ENCODE measurements around the gene CDSN. TPM values are rescaled to one million over a fixed set of nuclear protein-coding genes. Genes with fewer than 3 reads are reported as not detected.
"Not testable (repeated sequence)": the region's sequence is repeated elsewhere in the genome, so short reads cannot be mapped to it uniquely, and the experiment has no call there.

CDSN gene
- total and polyA plus RNA-seq, 2 donors (not counting 3 experiments of a cell fraction or from before 2014, with no cell fraction given) = not detected

- intact Hi-C loops (cut with micrococcal nuclease) = no loop called here
- Histone ChIP-seq H3K4me2 (ENCODE audit: insufficient read depth, low read length) (no peak overlapping the region), H3K79me2 (ENCODE audit: control insufficient read depth, insufficient read depth, low read length) (no peaks in the 10 kb centered on the region), H3K9me1 (replicated peaks; ENCODE audit: control insufficient read depth, extremely low read depth, insufficient read depth, low read length) (no peaks in the 10 kb centered on the region), H3K27me3 (ENCODE audit: control insufficient read depth in 2 of 2, insufficient read depth in 2 of 2, low read length in 2 of 2) (no peaks in the 10 kb centered on the region), H3K9me3 (replicated peaks; ENCODE audit: control insufficient read depth, insufficient read depth, low read length) (no peaks in the 10 kb centered on the region), H4K20me1 (replicated peaks; ENCODE audit: control insufficient read depth, extremely low read depth, insufficient read depth, low read length) (no peaks in the 10 kb centered on the region), H2AFZ (ENCODE audit: low read depth, low read length) (no peak overlapping the region), H3K4me3 (replicated peaks in 1 of 3; ENCODE audit: insufficient read depth in 1 of 3, low read depth in 1 of 3, low read length in 3 of 3) (no peak overlapping the region), H3K27ac (ENCODE audit: insufficient read depth, low read depth, low read length) (no peak overlapping the region), H3K4me1 (ENCODE audit: control insufficient read depth, extremely low read depth, insufficient read depth, low read length) (no peaks in the 10 kb centered on the region), H3K36me3 (ENCODE audit: control insufficient read depth in 2 of 2, extremely low read depth in 1 of 2, insufficient read depth in 2 of 2, low read length in 2 of 2) (no peaks in the 10 kb centered on the region), H3K9ac (replicated peaks; ENCODE audit: extremely low read depth, insufficient read depth, low read length) (no peak overlapping the region)
- no peak for TF ChIP-seq GATA2 (IDR thresholded peaks at IDR 0.05; ENCODE audit: insufficient read depth, insufficient read length, low read depth, low read length)
- TF ChIP-seq JUN (IDR thresholded peaks at IDR 0.05; ENCODE audit: borderline replicate concordance, insufficient read depth, insufficient read length, low read depth) = no peak
- TF ChIP-seq POLR2AphosphoS5 (IDR thresholded peaks at IDR 0.05; ENCODE audit: insufficient read depth, low read depth, low read length) = no peak
- TF ChIP-seq POLR2A (IDR thresholded peaks at IDR 0.05; ENCODE audit: low read depth, low read length) = no peak
- no peak for TF ChIP-seq EZH2 (IDR thresholded peaks at IDR 0.05; ENCODE audit: borderline replicate concordance, low read depth, low read length, severe bottlenecking)
- TF ChIP-seq, protein P1, sequence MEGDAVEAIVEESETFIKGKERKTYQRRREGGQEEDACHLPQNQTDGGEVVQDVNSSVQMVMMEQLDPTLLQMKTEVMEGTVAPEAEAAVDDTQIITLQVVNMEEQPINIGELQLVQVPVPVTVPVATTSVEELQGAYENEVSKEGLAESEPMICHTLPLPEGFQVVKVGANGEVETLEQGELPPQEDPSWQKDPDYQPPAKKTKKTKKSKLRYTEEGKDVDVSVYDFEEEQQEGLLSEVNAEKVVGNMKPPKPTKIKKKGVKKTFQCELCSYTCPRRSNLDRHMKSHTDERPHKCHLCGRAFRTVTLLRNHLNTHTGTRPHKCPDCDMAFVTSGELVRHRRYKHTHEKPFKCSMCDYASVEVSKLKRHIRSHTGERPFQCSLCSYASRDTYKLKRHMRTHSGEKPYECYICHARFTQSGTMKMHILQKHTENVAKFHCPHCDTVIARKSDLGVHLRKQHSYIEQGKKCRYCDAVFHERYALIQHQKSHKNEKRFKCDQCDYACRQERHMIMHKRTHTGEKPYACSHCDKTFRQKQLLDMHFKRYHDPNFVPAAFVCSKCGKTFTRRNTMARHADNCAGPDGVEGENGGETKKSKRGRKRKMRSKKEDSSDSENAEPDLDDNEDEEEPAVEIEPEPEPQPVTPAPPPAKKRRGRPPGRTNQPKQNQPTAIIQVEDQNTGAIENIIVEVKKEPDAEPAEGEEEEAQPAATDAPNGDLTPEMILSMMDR (IDR thresholded peaks at IDR 0.05; ENCODE audit: extremely low read depth in 1 of 2, insufficient read depth in 1 of 2, low read depth in 1 of 2, low read length in 2 of 2) = no peak
- TF ChIP-seq MAX (IDR thresholded peaks at IDR 0.05; ENCODE audit: insufficient read depth, insufficient read length) = no peak
- TF ChIP-seq MYC (IDR thresholded peaks at IDR 0.05; ENCODE audit: low read depth, low read length) = no peak
- no peak for TF ChIP-seq FOS (IDR thresholded peaks at IDR 0.05; ENCODE audit: borderline replicate concordance, insufficient read depth, low read length)
- POLR2A ChIA-PET = no interaction called here
- FAIRE-seq (no peak), DNase-seq (ENCODE audit: low read depth, low spot score) (no peak)
- dilution Hi-C loops (cut with MboI; ENCODE audit: extremely low pct_ligation_motif_present, low sequenced_read_pairs) = no loop called here
- CTCF ChIA-PET = interaction anchor here (1.0 kb wide), 1 partner anchor 26 kb away, joined by 3 read pairs; no protein-coding TSS in a partner anchor
- BruUV-seq (replicated peaks) = no TSS peak
Measured at GRCh38 chr6:31165986-31166385, 45.7 kb upstream of the CDSN start.

GRCh38 chr6:31165064-31165832 lies 45.0 kb upstream of the CDSN start:
- DNase-seq (ENCODE audit: low read depth, low spot score); H3K9me1 ChIP-seq (replicated peaks; ENCODE audit: control insufficient read depth, extremely low read depth, insufficient read depth, low read length); H3K27me3 ChIP-seq (ENCODE audit: control insufficient read depth in 2 of 2, insufficient read depth in 2 of 2, low read length in 2 of 2); H3K79me2 ChIP-seq (ENCODE audit: control insufficient read depth, insufficient read depth, low read length); BruUV-seq (replicated peaks); H3K4me1 ChIP-seq (ENCODE audit: control insufficient read depth, extremely low read depth, insufficient read depth, low read length); H3K9me3 ChIP-seq (replicated peaks; ENCODE audit: control insufficient read depth, insufficient read depth, low read length); H3K27ac ChIP-seq (ENCODE audit: insufficient read depth, low read depth, low read length); dilution Hi-C loops (cut with MboI; ENCODE audit: extremely low pct_ligation_motif_present, low sequenced_read_pairs); POLR2A ChIA-PET; FAIRE-seq; H3K4me2 ChIP-seq (ENCODE audit: insufficient read depth, low read length); H2AFZ ChIP-seq (ENCODE audit: low read depth, low read length); H4K20me1 ChIP-seq (replicated peaks; ENCODE audit: control insufficient read depth, extremely low read depth, insufficient read depth, low read length); intact Hi-C loops (cut with micrococcal nuclease); H3K36me3 ChIP-seq (ENCODE audit: control insufficient read depth in 2 of 2, extremely low read depth in 1 of 2, insufficient read depth in 2 of 2, low read length in 2 of 2); H3K4me3 ChIP-seq (replicated peaks in 1 of 3; ENCODE audit: insufficient read depth in 1 of 3, low read depth in 1 of 3, low read length in 3 of 3); H3K9ac ChIP-seq (replicated peaks; ENCODE audit: extremely low read depth, insufficient read depth, low read length): not testable (repeated sequence)
- CTCF ChIA-PET = interaction anchor here (0.6 to 1.1 kb wide), 5 partner anchors 11 to 201 kb away, joined by 3 to 4 read pairs (median 3); no protein-coding TSS in a partner anchor
